Right ventricle myocardium inferior (tissue), 1 donor: ENCODE data around the gene NUP93. TPM values are rescaled to one million over a fixed set of nuclear protein-coding genes. Genes with fewer than 3 reads are reported as not detected.
A peak's percentile ranks its signal among the peaks of the same experiment; 100 is the strongest.
"Not testable (repeated sequence)": the region's sequence is repeated elsewhere in the genome, so short reads cannot be mapped to it uniquely, and the experiment has no call there.

Source experiments
- ATAC-seq: fragments of 200-7000 bp; cut with Tn5 transposase; one replicate; pipeline ENCODE4 v1.9.1; 2020; ENCODE audit warnings: mild to moderate bottlenecking, moderate library complexity
- DNase-seq: peaks from one replicate; pipeline ENCODE4 v3.0.0; 2021; ENCODE audit errors: missing footprints
- intact Hi-C: fragments of 100-400 bp; cut with DNase I; formaldehyde crosslinking; loops from one replicate; pipeline ENCODE4 v1.11.0; 2022
- total RNA-seq: library from RNA; stranded (reverse); fragmentation: NEBNext Ultra II Directional; extraction: Animal tissue kit (Norgen Biotek cat#: 25700); gene quantifications from one replicate; pipeline ENCODE4 v1.2.1, GENCODE V29; 2021
- donor health status: DM: no; HTN: yes; CAD: no; lungs with severe emphysema.

Gene NUP93
- total RNA-seq, 1 donor from 2014 or later = 25.7 TPM

- intact Hi-C loops, DNase-seq, ATAC-seq: not testable (repeated sequence)
Measured at GRCh38 chr16:56797038-56797437, 67.1 kb downstream of the NUP93 start.

GRCh38 chr16:56797861-56798260 is 67.9 kb downstream of the NUP93 start:
- intact Hi-C loops = no loop called here
- ATAC-seq = no peak
- no peak for DNase-seq

- ATAC-seq (no peak), DNase-seq (no peak)
- intact Hi-C loops = no loop called here
Measured at GRCh38 chr16:56798955-56799354, 69.0 kb downstream of the NUP93 start.

- ATAC-seq = no peak
- intact Hi-C loops = no loop called here
- no peak for DNase-seq
Measured at GRCh38 chr16:56800355-56800754, 70.4 kb downstream of the NUP93 start.

GRCh38 chr16:56801762-56802161 is 71.8 kb downstream of the NUP93 start:
- no peak for DNase-seq
- ATAC-seq = no peak
- intact Hi-C loops = no loop called here

GRCh38 chr16:56807011-56807675 is 77.2 kb downstream of the NUP93 start:
- no peak for DNase-seq
- intact Hi-C loops = no loop called here
- no peak for ATAC-seq

- DNase-seq, ATAC-seq, intact Hi-C loops: not testable (repeated sequence)
Measured at GRCh38 chr16:56807676-56808067, 77.7 kb downstream of the NUP93 start.

- no peak for DNase-seq
- ATAC-seq = no peak
- intact Hi-C loops = no loop called here
Measured at GRCh38 chr16:56810954-56811353, 81.0 kb downstream of the NUP93 start.

GRCh38 chr16:56811602-56812001 is 81.7 kb downstream of the NUP93 start:
- ATAC-seq, DNase-seq: not testable (repeated sequence)

GRCh38 chr16:56812884-56813283 is 83.0 kb downstream of the NUP93 start:
- no peak for ATAC-seq
- intact Hi-C loops = no loop called here

More at GRCh38 chr16:56811602-56812001, 81.7 kb downstream of the NUP93 start:
- intact Hi-C loops = not testable (repeated sequence)

GRCh38 chr16:56814537-56815432 is 84.9 kb downstream of the NUP93 start:
- intact Hi-C loops = no loop called here

More at GRCh38 chr16:56812884-56813283, 83.0 kb downstream of the NUP93 start:
- no peak for DNase-seq

GRCh38 chr16:56815721-56816120 is 85.8 kb downstream of the NUP93 start:
- peak; percentile 93 for ATAC-seq
- intact Hi-C loops = no loop called here
- DNase-seq = no peak

More at GRCh38 chr16:56814537-56815432, 84.9 kb downstream of the NUP93 start:
- peak; percentile 40 for ATAC-seq
- DNase-seq = no peak

GRCh38 chr16:56817056-56817455 is 87.1 kb downstream of the NUP93 start:
- intact Hi-C loops = no loop called here
- ATAC-seq = no peak

GRCh38 chr16:56817938-56818337 is 88.0 kb downstream of the NUP93 start:
- DNase-seq (no peak), ATAC-seq (no peak)
- intact Hi-C loops = no loop called here

More at GRCh38 chr16:56817056-56817455, 87.1 kb downstream of the NUP93 start:
- DNase-seq = no peak

GRCh38 chr16:56823081-56823733 is 93.3 kb downstream of the NUP93 start:
- no peak for ATAC-seq
- DNase-seq = no peak
- intact Hi-C loops = no loop called here

- no peak for DNase-seq
- intact Hi-C loops = no loop called here
Measured at GRCh38 chr16:56824331-56824730, 94.4 kb downstream of the NUP93 start.

GRCh38 chr16:56824804-56825203 is 94.9 kb downstream of the NUP93 start:
- ATAC-seq (no peak), DNase-seq (no peak)
- intact Hi-C loops = no loop called here

More at GRCh38 chr16:56824331-56824730, 94.4 kb downstream of the NUP93 start:
- ATAC-seq = peak; percentile 57

- intact Hi-C loops = no loop called here
- no peak for ATAC-seq
Measured at GRCh38 chr16:56825826-56826225, 95.9 kb downstream of the NUP93 start.

GRCh38 chr16:56828647-56829046 is 98.7 kb downstream of the NUP93 start:
- intact Hi-C loops = no loop called here

More at GRCh38 chr16:56825826-56826225, 95.9 kb downstream of the NUP93 start:
- no peak for DNase-seq

More at GRCh38 chr16:56828647-56829046, 98.7 kb downstream of the NUP93 start:
- DNase-seq (no peak), ATAC-seq (no peak)
